ENCODE data around the gene PPARA. TPM values are rescaled to one million over a fixed set of nuclear protein-coding genes. Genes with fewer than 3 reads are reported as not detected.

The PPARA gene
- polyA plus RNA-seq, 1 of the 3 experiments (the other 2 are of a cell fraction) = 4.5 TPM

DNA sequence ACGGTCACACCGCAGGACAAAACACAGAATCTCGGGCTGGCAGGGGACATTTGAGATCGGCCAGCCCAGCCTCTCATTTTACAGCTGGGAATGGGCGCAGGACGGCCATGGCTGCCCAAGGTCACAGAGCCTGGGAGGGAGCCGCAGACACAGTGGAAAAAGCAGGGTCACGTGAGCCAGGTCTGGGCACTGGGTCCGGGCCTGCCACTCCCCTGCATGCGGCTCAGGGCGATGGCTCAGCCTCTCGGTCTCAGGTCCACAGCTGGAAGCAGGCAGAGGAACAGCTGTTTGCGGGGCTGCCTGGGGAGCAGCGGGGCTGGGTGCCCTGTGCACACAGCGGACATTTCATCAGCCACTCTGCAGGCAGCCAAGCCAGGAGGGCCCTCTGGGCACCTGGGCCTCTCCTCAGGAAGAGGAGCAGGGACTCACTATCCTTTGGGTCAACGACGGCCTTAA, 10.4 kb upstream of the PPARA start:
- ChIA-PET CTCF (interaction anchor here (0.6 kb wide), 1 partner anchor 114 kb away, joined by 3 read pairs; no protein-coding TSS in a partner anchor), POLR2A (no interaction called here)
- no peaks in the 10 kb centered on the region for H3K9me3 ChIP-seq
- H3F3A ChIP-seq (replicated peaks; ENCODE audit: insufficient read depth) = no peaks in the 10 kb centered on the region
- H3K9ac ChIP-seq = no peak overlapping the region
- WGBS (ENCODE audit: low lambda C conversion rate) = 83% methylated on average over 9 of the region's 17 CpGs
- no peak overlapping the region for H3K27ac ChIP-seq (ENCODE audit: low read depth in 2 of 2, low read length in 1 of 2)
- no peaks in the 10 kb centered on the region for H3K9me2 ChIP-seq
- no peak overlapping the region for H2AFZ ChIP-seq (ENCODE audit: low read depth)
- no peak overlapping the region for H3K4me3 ChIP-seq (ENCODE audit: low read depth in 2 of 2, low read length in 1 of 2)
- peaks cover 0 to 10% of the 10 kb centered on the region in 2 experiments; a peak in 1 of 4 replicates for H3K4me1 ChIP-seq (ENCODE audit: control insufficient read depth in 1 of 2, insufficient read depth in 2 of 2, low read depth in 1 of 2, low read length in 1 of 2)
- H3K4me2 ChIP-seq = no peak overlapping the region
- DNase-seq = no peak
- TF ChIP-seq POLR2AphosphoS5 (IDR thresholded peaks at IDR 0.05; ENCODE audit: low read depth, low read length) (no peak), MEF2A (IDR thresholded peaks at IDR 0.05; ENCODE audit: borderline replicate concordance, low read depth) (no peak), RXRA (IDR thresholded peaks at IDR 0.05; ENCODE audit: borderline replicate concordance, low read depth) (no peak)
- no peaks in the 10 kb centered on the region for H4K20me1 ChIP-seq (ENCODE audit: insufficient read depth)
- H3K36me3 ChIP-seq (replicated peaks in 1 of 2; ENCODE audit: control insufficient read depth in 1 of 2, insufficient read depth in 2 of 2, low read length in 1 of 2) = no peaks in the 10 kb centered on the region
- H3K27me3 ChIP-seq (ENCODE audit: insufficient read depth) = no peaks in the 10 kb centered on the region
- H3K79me2 ChIP-seq (ENCODE audit: insufficient read depth) = no peaks in the 10 kb centered on the region

DNA sequence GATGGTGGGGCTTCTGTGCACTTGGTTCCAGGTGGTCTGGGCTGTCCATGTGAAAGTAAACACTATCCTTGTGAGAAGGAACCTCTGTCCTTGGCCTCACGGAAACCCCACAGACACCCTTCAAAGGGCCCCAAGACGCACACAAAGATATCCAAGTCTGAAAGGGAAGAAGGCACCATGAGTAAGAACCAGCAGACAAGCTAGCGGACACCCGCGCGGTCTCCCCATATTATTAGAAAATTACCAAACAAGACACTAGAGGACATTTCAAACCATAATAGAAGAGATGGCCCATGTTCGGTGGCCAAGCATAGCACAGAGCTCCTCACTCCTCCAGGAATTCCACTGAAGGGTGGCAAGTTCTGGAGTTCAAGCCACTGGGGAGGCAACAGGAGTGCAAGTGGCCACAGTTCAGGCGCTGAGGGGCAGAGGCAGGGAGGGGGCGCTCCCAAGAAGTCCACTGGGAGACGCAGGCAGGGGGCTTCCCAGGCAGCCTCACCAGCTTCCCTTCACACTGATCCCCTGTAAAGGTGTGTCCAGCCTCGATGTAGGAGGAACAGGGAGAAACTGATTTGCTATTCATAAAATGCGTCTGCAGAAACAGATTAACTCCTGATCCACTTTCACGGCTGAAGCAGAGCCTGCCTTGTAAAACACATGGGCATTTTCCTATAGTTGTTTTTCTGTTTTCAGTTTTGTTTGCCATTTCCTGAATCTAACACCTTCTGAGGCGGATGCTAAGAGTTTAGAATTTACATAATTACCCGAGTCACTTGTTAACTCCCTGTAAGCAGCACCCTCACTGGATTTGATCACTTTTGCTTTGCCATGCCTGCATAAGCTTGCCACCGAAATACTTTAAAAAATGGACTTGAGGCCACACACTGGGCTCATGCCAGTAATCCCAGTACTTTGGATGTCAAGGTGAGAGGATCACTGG, 9.1 kb upstream of the PPARA start:
- H3K4me1 ChIP-seq (ENCODE audit: control insufficient read depth in 1 of 2, insufficient read depth in 2 of 2, low read depth in 1 of 2, low read length in 1 of 2) = peaks cover 0 to 10% of the 10 kb centered on the region in 2 experiments; a peak in 1 of 4 replicates
- WGBS (ENCODE audit: low lambda C conversion rate) = 81% methylated on average over 15 of the region's 16 CpGs
- TF ChIP-seq YY1 (IDR thresholded peaks at IDR 0.05; ENCODE audit: low read depth) (no peak), GABPA (IDR thresholded peaks at IDR 0.05; ENCODE audit: low read depth) (no peak), ELF1 (IDR thresholded peaks at IDR 0.05) (no peak), FOXJ3 (CRISPR knock-in tag; IDR thresholded peaks at IDR 0.05) (no peak), TEAD4 (IDR thresholded peaks at IDR 0.05; ENCODE audit: borderline replicate concordance, insufficient read depth) (no peak), NRF1 (IDR thresholded peaks at IDR 0.05; ENCODE audit: low read depth, low read length) (no peak)
- DNase-seq = no peak
- no peaks in the 10 kb centered on the region; the same call in 1 of the 2 replicates for H3K27me3 ChIP-seq (ENCODE audit: insufficient read depth)
- H2AFZ ChIP-seq (ENCODE audit: low read depth) = no peak overlapping the region
- H3K9ac ChIP-seq = no peak overlapping the region
- no peaks in the 10 kb centered on the region for H4K20me1 ChIP-seq (ENCODE audit: insufficient read depth)
- H3F3A ChIP-seq (replicated peaks; ENCODE audit: insufficient read depth) = no peaks in the 10 kb centered on the region
- ChIA-PET POLR2A (no interaction called here), CTCF (no interaction called here)
- no peaks in the 10 kb centered on the region for H3K9me3 ChIP-seq
- no peak overlapping the region for H3K4me3 ChIP-seq (ENCODE audit: low read depth in 2 of 2, low read length in 1 of 2)
- no peaks in the 10 kb centered on the region for H3K36me3 ChIP-seq (replicated peaks in 1 of 2; ENCODE audit: control insufficient read depth in 1 of 2, insufficient read depth in 2 of 2, low read length in 1 of 2)
- H3K79me2 ChIP-seq (ENCODE audit: insufficient read depth) = no peaks in the 10 kb centered on the region
- H3K4me2 ChIP-seq = no peak overlapping the region
- no peak overlapping the region for H3K27ac ChIP-seq (ENCODE audit: low read depth in 2 of 2, low read length in 1 of 2)
- H3K9me2 ChIP-seq = no peaks in the 10 kb centered on the region

DNA sequence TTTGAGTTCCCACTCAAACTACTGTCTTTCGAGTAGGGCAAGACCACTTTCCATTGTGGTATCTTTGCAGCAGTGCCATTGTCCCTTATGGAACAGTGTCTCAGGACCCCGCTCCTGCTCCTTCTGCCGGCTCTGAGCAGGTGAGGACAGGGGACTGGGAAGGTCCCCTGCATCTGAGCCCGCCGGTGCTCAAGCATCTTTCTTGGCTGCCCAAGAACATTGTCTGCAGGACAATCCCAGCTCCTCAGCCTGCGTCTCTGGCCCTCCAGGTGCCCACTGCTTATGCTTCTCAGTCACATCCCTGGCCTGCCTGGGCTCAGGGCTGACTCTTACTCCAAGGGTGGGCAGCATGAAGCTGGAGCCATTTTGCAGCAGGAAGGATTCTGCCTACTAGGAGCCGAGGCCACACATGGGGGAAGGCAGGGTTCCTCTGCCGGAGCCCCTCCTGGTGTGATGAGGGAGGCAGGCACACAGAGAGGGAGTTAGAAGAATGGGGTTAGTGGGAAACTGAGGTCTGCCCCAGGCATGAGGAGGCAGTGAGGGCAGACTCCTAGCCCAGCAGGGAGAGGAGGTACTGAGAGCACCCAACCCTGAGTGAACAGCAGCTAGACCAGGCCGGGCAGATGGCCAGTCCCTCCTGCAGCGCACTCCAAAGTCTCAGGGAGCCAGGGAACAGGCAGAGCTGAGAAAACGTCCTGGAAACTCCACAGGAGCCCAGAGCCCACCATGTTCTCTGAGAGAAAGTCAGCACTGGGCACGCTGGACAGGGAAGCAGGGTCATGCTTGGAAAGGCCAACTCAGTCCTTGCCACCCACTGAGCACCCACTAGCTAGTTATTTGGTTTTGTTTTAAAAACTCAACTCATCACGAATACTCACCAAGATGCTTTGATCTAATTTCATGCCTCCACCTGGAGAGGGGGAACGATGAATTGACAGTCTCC, 7.5 kb upstream of the PPARA start:
- H3K4me3 ChIP-seq (ENCODE audit: low read depth in 2 of 2, low read length in 1 of 2) = no peak overlapping the region
- no peaks in the 10 kb centered on the region for H4K20me1 ChIP-seq (ENCODE audit: insufficient read depth)
- no peak overlapping the region for H3K4me2 ChIP-seq
- ChIA-PET POLR2A (no interaction called here), CTCF (no interaction called here)
- DNase-seq = no peak
- peaks cover 0 to 15% of the 10 kb centered on the region in 2 experiments; a peak in 1 of 4 replicates for H3K4me1 ChIP-seq (ENCODE audit: control insufficient read depth in 1 of 2, insufficient read depth in 2 of 2, low read depth in 1 of 2, low read length in 1 of 2)
- H3K36me3 ChIP-seq (replicated peaks in 1 of 2; ENCODE audit: control insufficient read depth in 1 of 2, insufficient read depth in 2 of 2, low read length in 1 of 2) = no peaks in the 10 kb centered on the region
- WGBS (ENCODE audit: low lambda C conversion rate) = 58% methylated on average over 8 of the region's 14 CpGs
- no peaks in the 10 kb centered on the region; the same call in 1 of the 2 replicates for H3K27me3 ChIP-seq (ENCODE audit: insufficient read depth)
- no peaks in the 10 kb centered on the region for H3K79me2 ChIP-seq (ENCODE audit: insufficient read depth)
- no peaks in the 10 kb centered on the region for H3K9me2 ChIP-seq
- H3K9me3 ChIP-seq = no peaks in the 10 kb centered on the region
- H3F3A ChIP-seq (replicated peaks; ENCODE audit: insufficient read depth) = no peaks in the 10 kb centered on the region
- no peak overlapping the region for H2AFZ ChIP-seq (ENCODE audit: low read depth)
- no peak overlapping the region for H3K9ac ChIP-seq
- TF ChIP-seq, protein P1, sequence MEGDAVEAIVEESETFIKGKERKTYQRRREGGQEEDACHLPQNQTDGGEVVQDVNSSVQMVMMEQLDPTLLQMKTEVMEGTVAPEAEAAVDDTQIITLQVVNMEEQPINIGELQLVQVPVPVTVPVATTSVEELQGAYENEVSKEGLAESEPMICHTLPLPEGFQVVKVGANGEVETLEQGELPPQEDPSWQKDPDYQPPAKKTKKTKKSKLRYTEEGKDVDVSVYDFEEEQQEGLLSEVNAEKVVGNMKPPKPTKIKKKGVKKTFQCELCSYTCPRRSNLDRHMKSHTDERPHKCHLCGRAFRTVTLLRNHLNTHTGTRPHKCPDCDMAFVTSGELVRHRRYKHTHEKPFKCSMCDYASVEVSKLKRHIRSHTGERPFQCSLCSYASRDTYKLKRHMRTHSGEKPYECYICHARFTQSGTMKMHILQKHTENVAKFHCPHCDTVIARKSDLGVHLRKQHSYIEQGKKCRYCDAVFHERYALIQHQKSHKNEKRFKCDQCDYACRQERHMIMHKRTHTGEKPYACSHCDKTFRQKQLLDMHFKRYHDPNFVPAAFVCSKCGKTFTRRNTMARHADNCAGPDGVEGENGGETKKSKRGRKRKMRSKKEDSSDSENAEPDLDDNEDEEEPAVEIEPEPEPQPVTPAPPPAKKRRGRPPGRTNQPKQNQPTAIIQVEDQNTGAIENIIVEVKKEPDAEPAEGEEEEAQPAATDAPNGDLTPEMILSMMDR (IDR thresholded peaks at IDR 0.05) = no peak
- TF ChIP-seq, protein P2, sequence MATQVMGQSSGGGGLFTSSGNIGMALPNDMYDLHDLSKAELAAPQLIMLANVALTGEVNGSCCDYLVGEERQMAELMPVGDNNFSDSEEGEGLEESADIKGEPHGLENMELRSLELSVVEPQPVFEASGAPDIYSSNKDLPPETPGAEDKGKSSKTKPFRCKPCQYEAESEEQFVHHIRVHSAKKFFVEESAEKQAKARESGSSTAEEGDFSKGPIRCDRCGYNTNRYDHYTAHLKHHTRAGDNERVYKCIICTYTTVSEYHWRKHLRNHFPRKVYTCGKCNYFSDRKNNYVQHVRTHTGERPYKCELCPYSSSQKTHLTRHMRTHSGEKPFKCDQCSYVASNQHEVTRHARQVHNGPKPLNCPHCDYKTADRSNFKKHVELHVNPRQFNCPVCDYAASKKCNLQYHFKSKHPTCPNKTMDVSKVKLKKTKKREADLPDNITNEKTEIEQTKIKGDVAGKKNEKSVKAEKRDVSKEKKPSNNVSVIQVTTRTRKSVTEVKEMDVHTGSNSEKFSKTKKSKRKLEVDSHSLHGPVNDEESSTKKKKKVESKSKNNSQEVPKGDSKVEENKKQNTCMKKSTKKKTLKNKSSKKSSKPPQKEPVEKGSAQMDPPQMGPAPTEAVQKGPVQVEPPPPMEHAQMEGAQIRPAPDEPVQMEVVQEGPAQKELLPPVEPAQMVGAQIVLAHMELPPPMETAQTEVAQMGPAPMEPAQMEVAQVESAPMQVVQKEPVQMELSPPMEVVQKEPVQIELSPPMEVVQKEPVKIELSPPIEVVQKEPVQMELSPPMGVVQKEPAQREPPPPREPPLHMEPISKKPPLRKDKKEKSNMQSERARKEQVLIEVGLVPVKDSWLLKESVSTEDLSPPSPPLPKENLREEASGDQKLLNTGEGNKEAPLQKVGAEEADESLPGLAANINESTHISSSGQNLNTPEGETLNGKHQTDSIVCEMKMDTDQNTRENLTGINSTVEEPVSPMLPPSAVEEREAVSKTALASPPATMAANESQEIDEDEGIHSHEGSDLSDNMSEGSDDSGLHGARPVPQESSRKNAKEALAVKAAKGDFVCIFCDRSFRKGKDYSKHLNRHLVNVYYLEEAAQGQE (IDR thresholded peaks at IDR 0.05; ENCODE audit: low read depth, low read length) = peak; percentile 73
- no peak for TF ChIP-seq TCF12 (IDR thresholded peaks at IDR 0.05)
- H3K27ac ChIP-seq (ENCODE audit: low read depth in 2 of 2, low read length in 1 of 2) = no peak overlapping the region
